Globus pallidus (tissue), 1 donor: ENCODE data around the gene CTNNAL1.
A peak's percentile ranks its signal among the peaks of the same experiment; 100 is the strongest.
"Not testable (repeated sequence)": the region's sequence is repeated elsewhere in the genome, so short reads cannot be mapped to it uniquely, and the experiment has no call there.

Experiments
- DNase-seq: peaks from one replicate; pipeline ENCODE4 v3.0.0-alpha.2; 2015; ENCODE audit warnings: low spot score

The CTNNAL1 gene

DNA sequence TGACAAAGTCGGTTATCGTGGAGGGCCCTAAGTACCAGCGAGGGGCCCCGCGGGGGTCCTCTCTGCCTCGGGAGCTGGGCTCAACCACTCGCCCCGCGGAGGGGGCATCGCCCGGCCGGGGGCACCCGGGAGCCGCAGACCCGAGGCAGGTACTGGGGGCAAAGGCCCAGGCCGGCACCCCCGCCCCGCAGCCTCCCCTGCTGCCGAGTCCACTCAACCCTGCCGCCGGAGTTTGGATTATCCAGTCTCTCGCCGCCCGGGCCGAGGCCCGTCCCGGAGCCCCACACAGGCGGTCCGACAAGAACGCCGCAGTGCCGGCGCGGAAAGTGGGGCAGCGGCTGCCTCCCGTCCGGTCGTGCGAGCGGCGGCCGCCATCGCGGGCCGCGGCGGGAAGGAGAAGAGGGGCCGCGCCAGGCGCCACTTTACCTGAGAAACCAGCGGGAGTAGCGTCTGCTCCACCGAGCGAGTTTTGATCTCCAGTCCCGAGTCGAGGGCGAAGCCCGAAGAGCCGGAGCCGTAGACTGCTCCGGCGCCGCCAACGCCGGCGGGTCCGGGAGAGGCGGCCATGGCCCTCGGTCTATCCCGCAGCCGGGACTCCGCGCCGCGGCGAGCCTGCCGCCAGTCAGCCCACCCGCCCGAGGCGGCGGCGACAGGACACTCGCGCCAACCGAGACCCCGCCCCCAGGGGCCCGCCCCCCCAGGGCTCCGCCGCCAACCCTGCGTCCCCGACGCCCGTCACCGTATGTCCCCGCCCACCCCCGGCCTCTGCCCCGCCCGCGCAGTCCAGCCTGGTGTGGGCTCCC lies at the start of gene CTNNAL1:
Gene CTNNAL1, minus strand, starts transcription at position 624 of the 803 bp plus-strand sequence. Its CDS starts 57 bp downstream, at position 567.
- peak; percentile 86 for DNase-seq

- DNase-seq, result no peak
Measured at GRCh38 chr9:109062543-109062942, 49.2 kb upstream of the CTNNAL1 start.

DNA sequence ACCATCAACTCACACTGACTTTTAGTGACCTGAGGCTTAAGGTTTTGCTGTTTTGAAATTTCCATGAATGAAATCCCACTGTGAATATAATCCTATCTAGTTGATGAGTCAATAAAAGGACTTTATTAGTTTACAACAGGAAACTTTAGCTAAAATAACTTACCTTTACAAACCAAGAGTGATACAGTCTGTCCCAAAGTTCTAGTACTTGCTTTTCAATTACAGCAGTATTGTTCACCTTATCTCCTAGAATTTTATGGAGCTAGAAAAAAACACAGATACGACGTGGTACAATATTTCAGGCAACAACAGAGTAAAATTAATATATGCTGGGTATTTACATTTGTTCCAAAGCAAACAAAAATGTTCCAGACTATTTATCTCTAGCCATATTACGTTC lies 46.9 kb upstream of the CTNNAL1 start:
- DNase-seq, result no peak

GRCh38 chr9:109053121-109053520 lies 39.8 kb upstream of the CTNNAL1 start:
- not testable (repeated sequence) for DNase-seq

DNA sequence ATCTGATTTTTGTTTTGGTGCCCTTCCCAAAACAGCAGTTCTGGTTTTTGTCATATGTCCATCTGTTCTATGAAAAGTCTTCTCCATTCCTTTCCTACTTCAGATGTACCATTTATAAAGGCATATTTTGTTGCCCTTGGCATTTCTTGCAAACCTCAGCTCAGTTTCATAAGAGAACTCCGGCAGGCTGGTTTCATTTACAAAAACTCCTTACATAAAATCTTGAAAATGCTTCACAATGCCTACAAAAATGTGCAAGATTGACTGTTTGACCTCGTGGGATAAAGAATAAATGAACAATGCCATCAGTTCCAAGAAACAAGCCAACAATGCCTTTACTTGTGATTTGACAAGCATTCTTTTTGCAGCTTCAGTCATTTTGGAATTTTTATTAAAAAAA lies 39.1 kb upstream of the CTNNAL1 start:
- no peak for DNase-seq

DNA sequence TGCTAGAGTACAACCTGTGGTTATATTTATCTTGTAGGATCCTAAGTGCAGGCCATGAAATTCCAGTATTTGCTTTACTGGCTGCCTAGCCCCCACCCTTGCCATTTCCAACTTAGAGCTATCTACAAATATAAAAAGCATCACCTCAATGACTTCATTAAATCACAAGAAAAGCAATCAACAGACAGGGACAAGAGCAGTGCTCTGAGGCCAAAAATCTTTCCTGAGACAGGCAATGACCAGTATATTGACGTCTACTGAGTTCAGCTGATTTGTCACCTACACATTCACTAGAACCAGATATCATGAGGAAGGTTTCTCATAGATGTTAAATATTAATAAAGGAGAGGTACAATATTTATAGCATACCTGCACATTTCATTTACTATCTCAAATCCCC lies 38.4 kb upstream of the CTNNAL1 start:
- no peak for DNase-seq

DNA sequence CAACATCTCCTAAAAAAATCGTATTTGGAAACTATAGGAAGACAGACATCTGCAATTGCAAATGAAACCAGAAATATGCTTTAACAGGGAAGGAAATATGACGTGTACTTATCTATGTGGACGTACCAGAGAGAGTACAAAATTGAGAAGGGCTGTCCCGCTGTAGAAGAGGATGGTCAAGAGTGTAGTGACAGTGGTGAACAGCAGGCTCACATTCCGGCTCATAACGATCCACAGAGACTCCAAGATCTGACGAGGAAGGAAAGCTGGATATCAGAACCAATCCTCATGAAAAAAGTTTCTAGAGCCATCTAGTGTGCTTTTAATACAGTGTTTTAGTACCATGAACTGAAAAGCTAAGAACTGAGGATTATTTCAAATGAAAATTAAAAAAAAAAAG lies 37.1 kb upstream of the CTNNAL1 start:
- no peak for DNase-seq

GRCh38 chr9:109048822-109049221 lies 35.5 kb upstream of the CTNNAL1 start:
- DNase-seq, result no peak

GRCh38 chr9:109047259-109047658 lies 34.0 kb upstream of the CTNNAL1 start:
- no peak for DNase-seq

- no peak for DNase-seq
Measured at GRCh38 chr9:109046346-109046745, 33.0 kb upstream of the CTNNAL1 start.

GRCh38 chr9:109043578-109043977 lies 30.3 kb upstream of the CTNNAL1 start:
- no peak for DNase-seq

DNA sequence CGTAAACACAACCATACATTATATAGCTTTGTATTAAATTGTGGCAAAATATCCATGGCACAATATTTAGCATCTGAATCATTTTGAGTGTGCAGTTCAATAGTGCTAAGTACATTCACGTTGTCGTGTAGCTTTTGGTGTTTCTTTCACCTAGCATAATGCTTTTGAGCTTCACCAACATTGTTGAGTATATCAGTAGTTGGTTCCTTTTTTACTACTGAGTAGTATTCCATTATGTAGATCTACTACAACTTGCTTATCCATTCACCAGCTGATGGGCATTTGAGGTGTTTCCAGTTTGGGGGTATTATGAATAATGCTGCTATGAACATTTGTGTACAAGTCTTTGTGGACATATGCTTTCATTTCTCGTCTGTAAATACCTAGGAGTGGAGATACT lies 27.3 kb upstream of the CTNNAL1 start:
- no peak for DNase-seq

GRCh38 chr9:109039539-109039938 lies 26.2 kb upstream of the CTNNAL1 start:
- DNase-seq, result no peak

DNA sequence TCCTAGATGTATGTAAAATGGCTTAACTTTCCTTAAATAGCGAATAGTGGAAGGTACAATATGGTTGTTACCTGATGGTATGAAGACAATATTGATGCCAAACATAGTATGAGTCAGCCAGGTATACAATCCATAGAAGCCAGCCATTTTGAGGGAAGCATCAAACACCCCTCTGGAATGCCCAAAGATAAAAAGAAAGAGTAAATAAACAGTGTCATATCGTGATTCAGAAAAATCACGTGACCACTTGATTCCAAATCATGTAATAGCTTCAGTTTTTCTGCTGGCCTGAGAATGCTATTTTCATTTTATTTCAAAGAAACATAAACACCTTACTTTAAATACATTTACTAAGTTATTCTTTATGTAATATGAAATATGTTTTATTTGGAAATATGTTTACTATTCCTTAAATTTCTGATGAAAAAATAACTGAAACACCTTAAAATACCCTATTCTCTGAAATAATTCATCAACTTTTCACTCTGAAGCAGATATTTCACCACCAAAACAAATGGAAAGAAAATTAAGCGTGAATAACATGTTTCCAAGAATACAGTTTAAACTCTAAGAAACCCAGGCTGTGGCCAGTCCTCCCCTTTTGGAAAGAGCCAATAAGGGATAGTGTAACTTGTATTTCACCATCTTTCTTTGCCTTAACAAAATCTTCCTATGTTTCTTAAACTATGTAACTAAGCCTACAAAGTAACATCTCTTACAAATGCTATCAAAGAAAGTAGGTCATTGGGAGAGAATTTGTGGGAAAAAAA lies 24.8 kb upstream of the CTNNAL1 start:
- no peak for DNase-seq

DNA sequence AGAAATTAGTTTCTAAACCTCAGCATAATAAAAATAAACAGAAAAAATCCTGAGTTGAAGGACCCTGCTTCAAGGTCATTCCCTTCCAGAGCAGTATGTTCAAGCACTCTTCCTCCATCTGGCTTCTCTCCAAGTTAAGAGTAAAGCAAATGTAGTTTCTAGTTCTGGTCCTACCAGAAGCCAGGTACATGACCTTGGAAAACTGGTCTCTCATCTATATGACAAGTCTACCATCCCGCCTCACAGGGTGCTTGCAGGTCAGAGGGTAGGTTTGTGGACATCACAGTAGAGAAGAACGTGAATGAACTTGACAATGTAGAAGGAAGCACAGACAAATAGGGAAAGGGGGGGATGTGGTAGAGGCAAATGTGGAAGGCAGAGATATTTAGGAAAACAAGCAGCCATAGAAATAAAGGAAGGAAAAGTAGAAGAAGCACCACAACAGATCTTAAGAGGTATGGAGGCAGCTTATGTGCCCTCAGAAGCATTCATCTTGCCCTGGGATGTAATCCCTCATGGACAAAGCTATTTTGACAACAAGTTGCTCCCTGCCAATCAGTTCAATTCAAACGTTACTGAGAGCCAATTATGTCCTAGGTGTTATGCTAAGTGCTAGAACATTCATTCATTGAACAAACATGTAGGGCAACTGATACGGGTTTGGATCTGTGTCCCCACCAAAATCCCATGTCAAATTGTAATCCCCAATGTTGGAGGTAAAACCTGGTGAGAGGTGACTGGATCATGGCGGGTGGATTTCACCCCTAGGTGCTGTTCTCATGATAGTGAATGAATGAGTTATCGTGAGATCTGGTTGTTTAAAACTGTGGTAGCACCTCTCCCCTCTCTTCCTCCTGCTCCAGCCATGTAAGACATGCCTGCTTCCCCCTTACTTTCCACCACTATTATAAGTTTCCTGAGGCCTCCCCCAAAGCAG lies 23.7 kb upstream of the CTNNAL1 start:
- no peak for DNase-seq

- DNase-seq, result no peak
Measured at GRCh38 chr9:109035684-109036423, 22.6 kb upstream of the CTNNAL1 start.

GRCh38 chr9:109033941-109034700 lies 20.8 kb upstream of the CTNNAL1 start:
- no peak for DNase-seq

DNA sequence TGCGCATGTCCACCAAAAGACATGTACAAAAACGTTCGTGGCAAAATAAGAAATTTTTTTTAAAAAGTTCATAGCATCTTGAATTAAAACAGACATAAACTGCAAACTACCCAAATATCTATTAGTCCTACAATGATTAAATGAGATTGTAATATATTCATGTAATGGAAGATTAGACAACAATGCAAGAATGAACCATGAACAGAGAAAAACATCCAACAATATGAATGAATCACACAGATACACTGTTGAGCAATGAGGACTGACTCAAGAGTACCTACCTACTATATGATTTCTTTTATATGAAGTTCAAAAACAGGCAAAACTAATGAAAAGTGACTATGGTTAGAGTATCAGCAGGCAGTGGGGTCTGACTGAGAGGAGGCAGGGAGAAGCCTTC lies 17.9 kb upstream of the CTNNAL1 start:
- DNase-seq, result no peak

GRCh38 chr9:109030426-109030825 lies 17.1 kb upstream of the CTNNAL1 start:
- DNase-seq, result no peak

GRCh38 chr9:109028457-109028856 lies 15.2 kb upstream of the CTNNAL1 start:
- DNase-seq, result no peak

DNA sequence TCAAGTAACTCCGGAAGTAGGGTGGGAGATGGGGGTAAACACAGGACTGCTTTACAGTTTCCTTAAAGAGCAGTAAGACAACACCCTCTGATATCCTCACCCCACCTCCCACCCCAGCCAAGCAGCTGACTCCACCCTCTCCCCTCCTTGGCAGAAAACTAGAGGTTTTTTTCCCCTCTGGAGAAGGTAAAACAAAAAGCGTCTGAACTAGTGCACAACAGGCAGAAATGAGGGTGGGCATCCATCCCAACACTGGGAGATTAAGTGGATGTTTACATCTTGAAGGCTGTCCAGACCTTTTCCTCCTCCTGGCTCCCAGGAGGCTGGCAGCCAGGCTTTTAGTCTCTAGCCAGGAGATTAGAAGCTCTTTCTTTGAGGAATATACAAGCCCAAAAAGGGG lies 13.9 kb upstream of the CTNNAL1 start:
- DNase-seq, result no peak
